Measurements from ENCODE around the gene RNF151.
"Not testable (repeated sequence)": the region's sequence is repeated elsewhere in the genome, so short reads cannot be mapped to it uniquely, and the experiment has no call there.

Gene RNF151

GRCh38 chr16:1942810-1943726 is 23.6 kb upstream of the RNF151 start, which contains the start of gene MSRB1:
MSRB1 (minus strand) TSS chr16:1943199; CDS start chr16:1943156, 43 bp downstream.
- peak; percentile 100 for DNase-seq (ENCODE audit: low spot score)
- Mint-ChIP-seq H3K9me3 (no peaks in the 10 kb centered on the region), H3K27ac (peak within 1 kb of the TSS; percentile 68), H3K4me3 (peak within 1 kb of the TSS; percentile 89), H3K36me3 (ENCODE audit: low read depth) (peaks cover 7% of the 10 kb centered on the region), H3K27me3 (ENCODE audit: low read depth) (no peaks in the 10 kb centered on the region), H3K4me1 (ENCODE audit: low read depth) (peaks cover 16% of the 10 kb centered on the region)

GRCh38 chr16:1944612-1945199 is 21.9 kb upstream of the RNF151 start:
- peak overlapping the region; percentile 89 for H3K4me3 Mint-ChIP-seq
- DNase-seq (ENCODE audit: low spot score), result no peak
- H3K27me3 Mint-ChIP-seq (ENCODE audit: low read depth), result no peaks in the 10 kb centered on the region
- no peaks in the 10 kb centered on the region for H3K9me3 Mint-ChIP-seq
- H3K27ac Mint-ChIP-seq, result peak overlapping the region; percentile 31
- no peaks in the 10 kb centered on the region for H3K36me3 Mint-ChIP-seq (ENCODE audit: low read depth)
- peaks cover 16% of the 10 kb centered on the region for H3K4me1 Mint-ChIP-seq (ENCODE audit: low read depth)

- peaks cover 16% of the 10 kb centered on the region for H3K4me1 Mint-ChIP-seq (ENCODE audit: low read depth)
- H3K9me3 Mint-ChIP-seq, result no peaks in the 10 kb centered on the region
- no peak overlapping the region for H3K27ac Mint-ChIP-seq
- H3K4me3 Mint-ChIP-seq, result no peak overlapping the region
- no peaks in the 10 kb centered on the region for H3K36me3 Mint-ChIP-seq (ENCODE audit: low read depth)
- H3K27me3 Mint-ChIP-seq (ENCODE audit: low read depth), result no peaks in the 10 kb centered on the region
- no peak for DNase-seq (ENCODE audit: low spot score)
Observed at GRCh38 chr16:1945559-1946391, 20.9 kb upstream of the RNF151 start.

GRCh38 chr16:1946495-1947368 is 19.9 kb upstream of the RNF151 start:
- Mint-ChIP-seq H3K36me3 (ENCODE audit: low read depth) (no peaks in the 10 kb centered on the region), H3K27ac (no peak overlapping the region), H3K4me3 (no peak overlapping the region), H3K27me3 (ENCODE audit: low read depth) (no peaks in the 10 kb centered on the region), H3K4me1 (ENCODE audit: low read depth) (peaks cover 13% of the 10 kb centered on the region), H3K9me3 (no peaks in the 10 kb centered on the region)
- no peak for DNase-seq (ENCODE audit: low spot score)

- DNase-seq (ENCODE audit: low spot score), result no peak
- H3K27me3 Mint-ChIP-seq (ENCODE audit: low read depth), result no peaks in the 10 kb centered on the region
- H3K4me3 Mint-ChIP-seq, result no peak overlapping the region
- H3K9me3 Mint-ChIP-seq, result no peaks in the 10 kb centered on the region
- H3K27ac Mint-ChIP-seq, result no peak overlapping the region
- H3K36me3 Mint-ChIP-seq (ENCODE audit: low read depth), result no peaks in the 10 kb centered on the region
- peaks cover 8% of the 10 kb centered on the region for H3K4me1 Mint-ChIP-seq (ENCODE audit: low read depth)
Observed at GRCh38 chr16:1947369-1947670, 19.3 kb upstream of the RNF151 start.

- H3K4me3 Mint-ChIP-seq, result no peak overlapping the region
- no peaks in the 10 kb centered on the region for H3K9me3 Mint-ChIP-seq
- no peak overlapping the region for H3K27ac Mint-ChIP-seq
- no peak for DNase-seq (ENCODE audit: low spot score)
- H3K27me3 Mint-ChIP-seq (ENCODE audit: low read depth), result no peaks in the 10 kb centered on the region
- H3K4me1 Mint-ChIP-seq (ENCODE audit: low read depth), result peaks cover 2% of the 10 kb centered on the region
- H3K36me3 Mint-ChIP-seq (ENCODE audit: low read depth), result no peaks in the 10 kb centered on the region
Observed at GRCh38 chr16:1949507-1949906, 17.1 kb upstream of the RNF151 start.

GRCh38 chr16:1950047-1950446 is 16.6 kb upstream of the RNF151 start:
- no peaks in the 10 kb centered on the region for H3K36me3 Mint-ChIP-seq (ENCODE audit: low read depth)
- no peaks in the 10 kb centered on the region for H3K9me3 Mint-ChIP-seq
- H3K4me1 Mint-ChIP-seq (ENCODE audit: low read depth), result no peaks in the 10 kb centered on the region
- DNase-seq (ENCODE audit: low spot score), result no peak
- H3K27me3 Mint-ChIP-seq (ENCODE audit: low read depth), result no peaks in the 10 kb centered on the region
- no peak overlapping the region for H3K27ac Mint-ChIP-seq
- H3K4me3 Mint-ChIP-seq, result no peak overlapping the region

- no peaks in the 10 kb centered on the region for H3K27me3 Mint-ChIP-seq (ENCODE audit: low read depth)
- H3K27ac Mint-ChIP-seq, result no peak overlapping the region
- H3K9me3 Mint-ChIP-seq, result no peaks in the 10 kb centered on the region
- DNase-seq (ENCODE audit: low spot score), result no peak
- no peaks in the 10 kb centered on the region for H3K4me1 Mint-ChIP-seq (ENCODE audit: low read depth)
- no peak overlapping the region for H3K4me3 Mint-ChIP-seq
- H3K36me3 Mint-ChIP-seq (ENCODE audit: low read depth), result no peaks in the 10 kb centered on the region
Observed at GRCh38 chr16:1950559-1950958, 16.1 kb upstream of the RNF151 start.

GRCh38 chr16:1953734-1954133 is 12.9 kb upstream of the RNF151 start:
- H3K27me3 Mint-ChIP-seq (ENCODE audit: low read depth), result no peaks in the 10 kb centered on the region

GRCh38 chr16:1957434-1958142 is 9.1 kb upstream of the RNF151 start:
- not testable (repeated sequence) for H3K4me3 Mint-ChIP-seq; H3K27ac Mint-ChIP-seq; H3K27me3 Mint-ChIP-seq (ENCODE audit: low read depth); DNase-seq (ENCODE audit: low spot score); H3K9me3 Mint-ChIP-seq
- H3K36me3 Mint-ChIP-seq (ENCODE audit: low read depth), result peaks cover 21% of the 10 kb centered on the region
- peaks cover 19% of the 10 kb centered on the region for H3K4me1 Mint-ChIP-seq (ENCODE audit: low read depth)

More at GRCh38 chr16:1953734-1954133, 12.9 kb upstream of the RNF151 start:
- Mint-ChIP-seq H3K36me3 (ENCODE audit: low read depth) (no peaks in the 10 kb centered on the region), H3K27ac (no peak overlapping the region), H3K4me1 (ENCODE audit: low read depth) (no peaks in the 10 kb centered on the region), H3K4me3 (no peak overlapping the region), H3K9me3 (no peaks in the 10 kb centered on the region)
- DNase-seq (ENCODE audit: low spot score), result no peak

GRCh38 chr16:1958143-1958491 is 8.5 kb upstream of the RNF151 start:
- not testable (repeated sequence) for H3K9me3 Mint-ChIP-seq; H3K27ac Mint-ChIP-seq; DNase-seq (ENCODE audit: low spot score); H3K4me3 Mint-ChIP-seq; H3K27me3 Mint-ChIP-seq (ENCODE audit: low read depth)
- peaks cover 19% of the 10 kb centered on the region for H3K4me1 Mint-ChIP-seq (ENCODE audit: low read depth)
- peaks cover 26% of the 10 kb centered on the region for H3K36me3 Mint-ChIP-seq (ENCODE audit: low read depth)

- Mint-ChIP-seq H3K9me3 (no peaks in the 10 kb centered on the region), H3K4me1 (ENCODE audit: low read depth) (peaks cover 23% of the 10 kb centered on the region), H3K4me3 (peak overlapping the region; percentile 98), H3K27ac (peak overlapping the region; percentile 71), H3K36me3 (ENCODE audit: low read depth) (peaks cover 32% of the 10 kb centered on the region), H3K27me3 (ENCODE audit: low read depth) (no peaks in the 10 kb centered on the region)
- no peak for DNase-seq (ENCODE audit: low spot score)
Observed at GRCh38 chr16:1958715-1959268, 7.9 kb upstream of the RNF151 start.

Data from T-helper 2 cell treated with Interferon-gamma antibody and Interleukin-4, amounts not matched to agents 5 μg/mL and 100 μg/mL, for 36 hours (primary cell).